Limb (tissue), 2 donors: ENCODE results near the gene CACFD1.

Experiments used
- DNase-seq, 2 donors: peaks; one replicate each; pipeline ENCODE4 v3.0.0-alpha.2; 2016; ENCODE audit errors: extremely low spot score in 2 of 2

Gene CACFD1

DNA sequence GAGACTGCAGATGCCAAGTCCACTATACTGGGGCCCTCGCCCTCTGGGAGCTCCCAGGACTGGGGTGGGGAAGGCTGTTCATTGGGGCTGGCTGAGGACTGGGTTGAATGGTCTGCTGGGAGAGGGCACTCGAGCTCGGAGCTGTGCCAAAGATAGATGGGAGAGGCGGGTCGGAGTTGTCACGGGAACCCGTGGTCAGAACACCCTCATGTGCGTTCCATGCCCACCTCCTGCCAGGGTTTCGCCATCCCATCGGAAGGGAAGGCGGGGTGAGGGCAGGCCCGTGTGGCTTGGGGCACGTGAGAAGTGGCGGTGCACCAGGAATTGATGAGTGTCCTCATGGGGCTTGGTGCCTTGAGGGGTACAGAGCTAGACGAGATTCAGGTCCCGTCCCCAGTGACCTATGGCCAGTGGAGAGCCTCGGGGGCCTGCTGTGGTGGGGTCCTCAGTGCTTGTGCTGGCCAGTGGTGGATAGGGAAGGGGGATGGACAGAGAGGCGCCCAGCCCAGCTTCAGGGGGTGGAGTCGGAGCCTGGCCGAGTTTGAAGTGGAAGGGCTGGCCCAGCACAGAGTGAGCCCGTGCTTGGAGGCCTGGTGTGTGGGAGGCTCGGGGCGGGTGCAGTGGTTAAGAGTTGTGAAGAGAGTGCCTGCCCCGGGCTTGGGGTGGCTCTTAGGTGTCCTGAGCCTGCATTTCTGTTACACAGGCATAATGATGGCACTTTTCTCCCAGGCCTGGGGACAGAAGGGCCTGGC, 4.3 kb downstream of the CACFD1 start:
- no peak for DNase-seq

GRCh38 chr9:133464638-133465037, 4.9 kb downstream of the CACFD1 start:
- DNase-seq: no peak

GRCh38 chr9:133465984-133466383, 6.2 kb downstream of the CACFD1 start:
- no peak for DNase-seq

DNA sequence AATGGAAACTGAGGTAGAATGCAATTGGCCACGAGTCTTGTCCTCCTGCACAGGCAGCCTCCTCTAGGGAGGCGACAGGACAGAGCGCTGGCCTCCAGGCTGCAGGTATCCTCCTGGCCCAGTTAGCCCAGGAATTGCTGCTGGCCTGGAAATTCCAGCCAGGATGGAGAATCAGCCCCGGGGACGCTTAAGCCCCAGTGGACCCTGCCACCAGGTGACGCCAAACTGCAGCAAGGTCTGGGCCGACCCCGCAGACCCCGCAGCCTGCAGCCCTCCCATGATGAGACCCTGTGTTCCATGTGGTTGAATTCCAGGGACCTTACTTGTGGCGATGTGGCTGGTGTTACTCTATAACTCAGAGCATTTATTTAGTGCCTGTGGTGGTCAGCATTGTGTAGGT, 7.3 kb downstream of the CACFD1 start:
- no peak for DNase-seq

DNA sequence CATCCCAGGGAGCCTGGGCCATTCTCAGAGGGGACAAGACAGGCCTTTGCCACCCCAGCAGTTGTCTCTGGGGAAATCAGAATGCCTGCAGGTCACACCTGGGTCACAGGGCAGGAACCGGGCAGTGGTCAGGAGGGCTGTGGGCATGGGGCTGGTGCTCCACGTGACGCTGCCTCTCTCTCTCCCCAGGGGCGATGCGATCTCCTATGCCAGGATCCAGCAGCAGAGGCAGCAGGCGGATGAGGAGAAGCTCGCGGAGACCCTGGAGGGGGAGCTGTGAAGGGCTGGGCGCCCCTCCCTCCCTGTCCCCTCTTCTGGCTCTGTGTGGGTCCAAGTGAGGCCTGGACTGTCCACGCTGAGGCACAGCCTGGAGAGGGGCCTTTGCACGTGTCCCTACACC, 8.6 kb downstream of the CACFD1 start:
- no peak for DNase-seq

GRCh38 chr9:133468777-133469421, 9.1 kb downstream of the CACFD1 start:
- DNase-seq: no peak

DNA sequence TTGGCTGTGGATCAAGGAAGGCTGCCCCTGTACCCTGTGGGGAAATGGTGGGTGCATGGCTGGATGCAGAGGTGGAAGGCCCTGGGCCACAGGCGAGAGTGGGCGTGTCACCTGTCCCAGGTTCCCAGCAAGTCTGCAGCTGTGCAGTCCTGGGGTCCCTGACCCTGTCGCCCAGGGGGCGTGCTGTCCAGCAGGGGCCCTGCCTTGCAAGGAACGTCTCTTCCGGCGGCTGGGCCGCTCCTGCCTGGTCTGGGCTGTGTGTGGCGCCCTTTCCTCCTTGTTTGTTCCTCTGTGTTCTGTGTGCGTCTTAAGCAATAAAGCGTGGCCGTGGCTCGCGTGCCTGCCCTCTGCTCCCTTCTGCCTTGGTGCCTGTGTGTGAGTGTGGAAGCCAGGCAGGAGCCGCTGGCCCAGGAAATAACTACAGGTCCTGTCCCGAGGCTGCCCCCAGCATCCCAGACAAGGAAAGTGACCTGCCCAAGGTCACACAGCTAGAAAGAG, 10.7 kb downstream of the CACFD1 start:
- no peak for DNase-seq

DNA sequence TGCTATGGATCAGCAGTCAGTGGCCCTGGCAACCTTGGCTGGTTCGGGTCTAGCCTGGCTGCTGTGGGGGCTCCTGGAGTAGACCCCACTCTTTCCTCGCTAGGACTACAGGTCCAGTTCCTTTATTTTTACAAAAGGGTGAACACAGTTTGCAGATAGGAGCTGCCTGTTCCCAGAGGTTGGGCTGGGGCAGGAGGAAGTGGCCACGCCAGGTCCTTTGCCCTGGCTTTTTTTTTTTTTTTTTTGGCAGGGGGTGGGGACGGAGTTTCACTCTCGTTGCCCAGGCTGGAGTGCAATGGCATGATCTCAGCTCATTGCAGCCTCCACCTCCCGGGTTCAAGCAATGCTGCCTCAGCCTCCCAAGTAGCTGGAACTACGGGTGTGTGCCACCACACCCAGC, 11.2 kb downstream of the CACFD1 start:
- no peak for DNase-seq

DNA sequence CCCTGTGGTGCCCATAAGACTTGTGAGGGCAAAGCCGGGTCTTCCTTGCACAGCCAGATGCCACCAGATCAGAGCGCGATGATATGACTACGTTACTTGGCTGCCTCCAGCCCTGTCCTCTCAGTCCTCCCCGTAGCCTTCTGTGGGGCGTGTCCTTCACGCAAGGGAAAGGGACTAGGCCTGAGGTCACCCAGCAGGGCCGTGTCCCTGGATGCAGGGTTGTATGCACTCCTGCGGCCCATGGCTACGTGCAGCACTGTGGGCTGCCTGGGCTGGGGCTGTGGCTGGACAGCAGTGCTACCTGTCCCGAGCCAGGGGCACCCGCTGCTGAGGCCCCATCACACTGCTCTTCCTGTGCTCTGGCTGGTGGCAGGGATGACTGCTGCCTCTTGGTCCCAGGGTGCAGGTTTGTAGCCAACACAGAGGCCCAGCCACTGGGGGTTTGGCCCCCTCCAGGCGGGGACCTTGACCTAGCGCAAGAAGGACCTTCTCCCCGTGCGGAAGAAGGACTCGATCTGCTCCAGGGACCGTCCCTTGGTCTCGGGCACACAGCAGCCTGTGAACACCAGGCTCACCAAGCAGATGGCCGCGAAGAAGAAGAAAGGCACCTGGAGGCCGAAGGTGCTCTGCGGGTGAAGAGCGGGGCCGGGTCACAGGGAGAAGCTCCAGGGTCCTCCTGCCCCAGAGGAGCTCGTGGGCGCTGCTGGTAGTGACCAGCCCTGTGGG, 11.9 kb downstream of the CACFD1 start:
- no peak for DNase-seq

GRCh38 chr9:133472277-133472645, 12.5 kb downstream of the CACFD1 start:
- no peak for DNase-seq

GRCh38 chr9:133472753-133473378, 13.1 kb downstream of the CACFD1 start:
- DNase-seq: no peak

DNA sequence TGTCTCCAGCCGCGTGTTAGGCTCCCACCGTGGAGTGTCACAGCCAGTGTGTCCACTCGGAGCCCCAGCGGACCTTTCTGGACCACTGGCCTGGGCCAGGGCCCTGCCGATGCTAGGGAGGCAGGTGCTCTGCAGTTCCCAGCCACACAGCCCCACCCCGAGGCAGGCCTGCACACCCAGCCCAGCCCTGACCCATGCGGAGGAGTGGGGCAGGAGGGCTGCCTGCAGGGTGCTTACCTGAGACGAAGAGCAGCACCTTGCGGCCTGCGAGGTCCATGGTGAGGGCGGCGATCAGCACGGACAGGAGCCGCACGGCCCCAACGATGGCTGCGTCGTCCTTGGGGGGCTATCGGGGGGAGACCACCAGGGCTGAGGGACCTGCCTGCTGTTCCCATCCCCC, 14.0 kb downstream of the CACFD1 start:
- DNase-seq: no peak

DNA sequence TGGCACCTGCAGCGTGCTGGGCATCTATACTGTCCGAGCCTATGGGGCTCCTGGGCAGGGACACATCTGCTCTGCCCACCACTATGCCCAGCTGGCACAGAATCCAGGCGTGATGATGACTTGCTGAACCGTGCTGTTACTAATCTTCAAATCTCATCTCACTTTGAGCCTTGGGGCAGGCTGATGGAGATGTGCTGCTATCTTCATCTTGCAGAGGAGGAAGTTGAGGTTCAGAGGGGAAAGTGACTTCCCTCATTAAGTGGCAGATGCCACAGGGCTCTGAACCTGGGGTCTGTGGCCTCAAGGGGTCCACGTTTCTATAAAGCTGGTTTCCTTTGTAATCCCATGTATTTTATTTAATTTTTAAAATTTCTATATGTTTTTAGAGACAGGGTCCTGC, 14.4 kb downstream of the CACFD1 start:
- no peak for DNase-seq

- DNase-seq: no peak
Observed at GRCh38 chr9:133474853-133475252, 15.1 kb downstream of the CACFD1 start.

- DNase-seq: no peak
Observed at GRCh38 chr9:133475292-133476012, 15.7 kb downstream of the CACFD1 start.

- no peak for DNase-seq
Observed at GRCh38 chr9:133476036-133476931, 16.5 kb downstream of the CACFD1 start.

- no peak for DNase-seq
Observed at GRCh38 chr9:133476941-133477340, 17.2 kb downstream of the CACFD1 start.

GRCh38 chr9:133477461-133477860, 17.7 kb downstream of the CACFD1 start:
- no peak for DNase-seq

GRCh38 chr9:133477992-133478850, 18.4 kb downstream of the CACFD1 start:
- no peak for DNase-seq
